H1 (cell line): ENCODE measurements around the gene BAX. TPM values are rescaled to one million over a fixed set of nuclear protein-coding genes. Genes with fewer than 3 reads are reported as not detected.

Experiments used
- CTCF ChIA-PET: fragments of 300-600 bp; sonication (Branson Sonifier 250); formaldehyde crosslinking; loops from one replicate; lab custom pipeline; 2021; ENCODE audit not compliant: partially characterized antibody; lab: Charles Lee
- POLR2A ChIA-PET: fragments of 300-600 bp; sonication (Branson Sonifier 250); formaldehyde crosslinking; loops from one replicate; lab custom pipeline; 2021; ENCODE audit warnings: inconsistent platforms; ENCODE audit not compliant: partially characterized antibody; lab: Charles Lee
- DNase-seq, 2 experiments: peaks; one replicate each; pipeline versions ENCODE4 v3.0.0 to v3.0.0-alpha.2; 2010 to 2022; ENCODE audit warnings: low spot score in 2 of 2, low read depth in 1 of 2, mixed read lengths in 1 of 2
- FAIRE-seq: peaks from 2 replicates; lab custom pipeline; 2011; peaks lifted over from hg19 to GRCh38; lab: Jason Lieb, UNC
- H2AFZ ChIP-seq: 2 replicates; pipeline ENCODE4 v1.8.1; 2012; ENCODE audit warnings: low read length, inconsistent platforms
- H2AK5ac ChIP-seq: 2 replicates; pipeline ENCODE4 v1.6.1; 2013; ENCODE audit warnings: low read depth, low read length
- H2BK120ac ChIP-seq: replicated peaks from 2 replicates; pipeline ENCODE3; 2013; ENCODE audit warnings: low read depth, low read length, inconsistent platforms
- H2BK12ac ChIP-seq: 2 replicates; pipeline ENCODE4 v1.6.1; 2013; ENCODE audit warnings: low read depth, low read length
- H2BK15ac ChIP-seq: 2 replicates; pipeline ENCODE4 v1.6.1; 2013; ENCODE audit warnings: low read length
- H2BK20ac ChIP-seq: 2 replicates; pipeline ENCODE4 v1.6.1; 2013; ENCODE audit warnings: low read length
- H2BK5ac ChIP-seq: 2 replicates; pipeline ENCODE4 v1.6.1; 2013; ENCODE audit warnings: low read depth, low read length
- H3K14ac ChIP-seq: 2 replicates; pipeline ENCODE4 v1.6.1; 2013; ENCODE audit warnings: inconsistent platforms; ENCODE audit not compliant: insufficient read length
- H3K18ac ChIP-seq: 2 replicates; pipeline ENCODE4 v1.6.1; 2013; ENCODE audit warnings: low read length; ENCODE audit errors: extremely low read depth
- H3K23ac ChIP-seq: 2 replicates; pipeline ENCODE4 v1.6.1; 2013; ENCODE audit warnings: inconsistent platforms; ENCODE audit not compliant: insufficient read length
- H3K23me2 ChIP-seq: 2 replicates; pipeline ENCODE4 v1.6.1; 2013; ENCODE audit warnings: low read depth, low read length
- H3K27ac ChIP-seq: 2 replicates; pipeline ENCODE4 v1.6.1; 2011; ENCODE audit warnings: low read depth, low read length, inconsistent platforms
- H3K27me3 ChIP-seq, 4 experiments: replicated peaks in 1 of 4; 1 replicate in 1 of 4; 2 replicates in 3 of 4; pipeline versions ENCODE4 v1.6.1 to v1.8.1; 2011 to 2013; ENCODE audit warnings: low read length in 3 of 4, mild to moderate bottlenecking in 3 of 4, inconsistent platforms in 2 of 4, mixed read lengths in 2 of 4, moderate library complexity in 1 of 4; ENCODE audit not compliant: control insufficient read depth in 3 of 4, insufficient read depth in 3 of 4; ENCODE audit errors: extremely low read depth in 1 of 4
- H3K36me3 ChIP-seq, 4 experiments: 2 replicates each; pipeline versions ENCODE4 v1.6.1 to v1.8.1; 2011 to 2013; ENCODE audit warnings: mild to moderate bottlenecking in 4 of 4, low read length in 3 of 4, moderate library complexity in 2 of 4, control low read depth in 1 of 4, inconsistent platforms in 1 of 4; ENCODE audit not compliant: insufficient read depth in 4 of 4, control insufficient read depth in 2 of 4
- H3K4ac ChIP-seq: replicated peaks from 2 replicates; pipeline ENCODE3; 2013; ENCODE audit warnings: low read length, low read depth, mixed read lengths, inconsistent platforms; ENCODE audit not compliant: insufficient read length
- H3K4me1 ChIP-seq, 4 experiments: replicated peaks in 1 of 4; 1 replicate in 1 of 4; 2 replicates in 3 of 4; pipeline versions ENCODE4 v1.6.1 to v1.8.1; 2011 to 2013; ENCODE audit warnings: low read length in 3 of 4, inconsistent platforms in 2 of 4, mixed read lengths in 1 of 4; ENCODE audit not compliant: insufficient read depth in 4 of 4, control insufficient read depth in 3 of 4
- H3K4me2 ChIP-seq, 2 experiments: 2 replicates each; pipeline versions ENCODE4 v1.6.1 to v1.8.1; 2011 to 2013; ENCODE audit warnings: low read depth in 2 of 2, low read length in 2 of 2, control low read depth in 1 of 2, inconsistent platforms in 1 of 2, mild to moderate bottlenecking in 1 of 2; ENCODE audit not compliant: insufficient read depth in 1 of 2
- H3K4me3 ChIP-seq, 4 experiments: fragments of 200-600, 300-600 bp in 1 of 4; sonication (generic), shearing (Covaris generic), sonication (Bioruptor Twin) in 1 of 4; 2 replicates each; pipeline versions ENCODE4 v1.5.1 to v1.8.1; 2011 to 2016; ENCODE audit warnings: low read length in 4 of 4, low read depth in 3 of 4, control low read depth in 2 of 4, inconsistent platforms in 2 of 4, mild to moderate bottlenecking in 2 of 4, mixed read lengths in 1 of 4, moderate library complexity in 1 of 4; ENCODE audit not compliant: insufficient read depth in 2 of 4; ENCODE audit errors: extremely low read depth in 1 of 4
- H3K56ac ChIP-seq: replicated peaks from 2 replicates; pipeline ENCODE3; 2013; ENCODE audit warnings: low read depth, mild to moderate bottlenecking, mixed read lengths, low read length, inconsistent platforms; ENCODE audit not compliant: insufficient read length
- H3K79me1 ChIP-seq: 2 replicates; pipeline ENCODE4 v1.6.1; 2013; ENCODE audit warnings: low read depth, low read length, control low read depth
- H3K79me2 ChIP-seq, 2 experiments: 2 replicates each; pipeline versions ENCODE4 v1.6.1 to v1.8.1; 2012 to 2013; ENCODE audit warnings: low read length in 2 of 2, mild to moderate bottlenecking in 2 of 2, inconsistent platforms in 1 of 2; ENCODE audit not compliant: insufficient read depth in 2 of 2, control insufficient read depth in 1 of 2
- H3K9ac ChIP-seq, 4 experiments: replicated peaks in 1 of 4; 1 replicate in 1 of 4; 2 replicates in 3 of 4; pipeline versions ENCODE4 v1.6.1 to v1.8.1; 2011 to 2013; ENCODE audit warnings: low read depth in 3 of 4, low read length in 3 of 4, control low read depth in 2 of 4, mild to moderate bottlenecking in 2 of 4, moderate library complexity in 2 of 4, inconsistent platforms in 1 of 4; ENCODE audit errors: extremely low read depth in 1 of 4
- H3K9me3 ChIP-seq, 2 experiments: 2 replicates each; pipeline versions ENCODE4 v1.6.1 to v1.8.1; 2012 to 2013; ENCODE audit warnings: mild to moderate bottlenecking in 2 of 2, moderate library complexity in 2 of 2, control low read depth in 1 of 2, inconsistent platforms in 1 of 2, low read depth in 1 of 2, low read length in 1 of 2, mixed read lengths in 1 of 2; ENCODE audit not compliant: insufficient read depth in 2 of 2
- H4K20me1 ChIP-seq, 2 experiments: replicated peaks in 1 of 2; 2 replicates each; pipeline versions ENCODE3 to v1.8.1; 2011 to 2013; ENCODE audit warnings: inconsistent platforms in 2 of 2, low read length in 2 of 2, mild to moderate bottlenecking in 1 of 2; ENCODE audit not compliant: insufficient read depth in 2 of 2, control insufficient read depth in 1 of 2
- H4K5ac ChIP-seq: 2 replicates; pipeline ENCODE4 v1.6.1; 2013; ENCODE audit warnings: low read length, low read depth, mixed read lengths, inconsistent platforms; ENCODE audit not compliant: insufficient read length
- H4K8ac ChIP-seq: 2 replicates; pipeline ENCODE4 v1.8.0; 2013; ENCODE audit warnings: mild to moderate bottlenecking, moderate library complexity, low read length, inconsistent platforms; ENCODE audit not compliant: insufficient read depth; ENCODE audit errors: extremely low read depth
- H4K91ac ChIP-seq: replicated peaks from 2 replicates; pipeline ENCODE3; 2013; ENCODE audit warnings: low read length, mixed read lengths, inconsistent platforms; ENCODE audit not compliant: insufficient read length
- PHF8 ChIP-seq: fragments of 200-600 bp; sonication (generic); conservative IDR thresholded peaks from 2 replicates; pipeline ENCODE4 v1.7.1; 2012; ENCODE audit warnings: low read depth, mild to moderate bottlenecking, inconsistent platforms, low read length, moderate library complexity
- RBBP5 ChIP-seq: IDR thresholded peaks from 2 replicates; pipeline ENCODE4 v1.7.1; 2012; ENCODE audit warnings: low read depth, mild to moderate bottlenecking, inconsistent platforms, low read length, moderate library complexity, borderline replicate concordance
- TEAD4 ChIP-seq: IDR thresholded peaks from 2 replicates; pipeline ENCODE4 v1.6.1; 2012; ENCODE audit warnings: low read depth, low read length, inconsistent platforms, mixed read lengths
- WGBS, 2 experiments: shearing (Covaris generic) in 1 of 2; methylation state at CpG; one replicate each; pipeline versions ENCODE4 v1.1.6 to v1.1.7; 2013 to 2015; ENCODE audit warnings: low lambda C conversion rate in 2 of 2, mixed read lengths in 2 of 2, inconsistent platforms in 1 of 2, low coverage in 1 of 2, missing lambda C conversion rate in 1 of 2; ENCODE audit not compliant: insufficient replicate concordance in 2 of 2, insufficient coverage in 1 of 2, insufficient read length in 1 of 2; ENCODE audit errors: extremely low coverage in 1 of 2, missing lambda C conversion rate in 1 of 2; 5-methylcytosine and 5-hydroxymethylcytosine counted together
- polyA plus RNA-seq, 7 experiments: library from polyadenylated mRNA; depleted of rRNA in 3 of 7; stranded (reverse) in 5 of 7; unstranded in 2 of 7; fragments of >200 nt in 5 of 7; fragments of 200-250 nt in 2 of 7; gene quantifications; 1 replicate in 5 of 7; 2 replicates in 1 of 7; 4 replicates in 1 of 7; pipeline versions ENCODE4 v1.2.1 to v1.2.3, GENCODE V29; 2011 to 2013; ENCODE audit warnings: missing spikeins in 2 of 7, mixed read lengths in 2 of 7
- total RNA-seq: library from RNA; stranded (reverse); fragmentation: NEBNext Ultra II Directional; extraction: Animal tissue kit (Norgen Biotek cat#: 25700); gene quantifications from 2 replicates; pipeline ENCODE4 v1.2.1, GENCODE V29; 2021

The BAX gene
- total and polyA plus RNA-seq, 2 of the 8 experiments (the other 6 are each of a cell fraction or from before 2014, with no cell fraction given) = 257 to 346 TPM

DNA sequence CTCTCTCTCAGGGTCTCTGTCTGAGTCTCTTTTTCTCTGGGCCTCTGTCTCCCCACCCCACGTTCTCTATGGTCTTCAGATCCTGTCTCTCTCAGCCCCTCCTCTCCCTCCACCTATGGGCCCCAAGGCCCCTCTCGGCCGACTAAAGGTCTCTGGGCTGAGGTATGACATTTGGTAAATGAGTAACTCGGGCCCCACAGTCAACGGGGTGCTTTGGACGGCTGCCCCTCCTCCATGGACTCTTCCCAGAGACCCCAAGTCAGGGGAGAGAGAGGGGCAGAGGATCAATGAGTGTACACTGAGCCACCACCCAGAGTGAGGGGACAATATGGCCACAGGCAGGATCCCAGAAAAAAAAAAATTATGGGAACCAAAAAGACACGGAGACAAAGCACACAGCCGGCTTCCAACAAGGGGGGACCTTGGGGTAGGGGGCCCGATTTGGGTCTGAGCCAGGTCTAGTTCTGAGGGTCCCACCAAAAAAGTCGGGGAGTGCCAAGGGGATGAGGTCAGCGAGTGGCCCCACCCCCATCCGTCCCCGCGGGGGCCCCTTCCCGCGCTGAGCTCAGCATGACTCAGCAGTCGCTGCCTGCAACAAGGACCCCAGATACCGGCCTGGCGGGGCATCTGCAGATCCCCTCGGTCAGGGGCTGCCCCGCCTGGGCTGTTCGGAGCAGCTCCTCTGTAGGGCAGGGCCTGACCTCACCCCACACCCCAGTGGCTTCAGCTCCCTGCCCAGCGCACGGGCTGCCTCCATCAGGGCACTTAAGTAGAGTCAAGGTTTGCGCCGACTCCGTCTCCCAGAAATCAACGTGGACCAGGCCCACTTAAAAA, 8.9 kb downstream of the BAX start:
- H4K5ac ChIP-seq = peak overlapping the region; percentile 90
- H3K4me1 ChIP-seq = peaks cover 4 to 17% (median 12%) of the 10 kb centered on the region in 4 experiments
- peaks cover 17% of the 10 kb centered on the region; the same call in 1 of the 2 replicates for H3K23me2 ChIP-seq
- POLR2A ChIA-PET = interaction anchor here (0.6 to 5.4 kb wide), 45 partner anchors 9 to 543 kb away, joined by 3 to 56 read pairs (median 3); partner anchors contain the start of genes BAX, DHDH, GYS1 and NUCB1
- H3K9me3 ChIP-seq = no peaks in the 10 kb centered on the region
- peak overlapping the region; percentile 84 for H2BK12ac ChIP-seq
- H4K8ac ChIP-seq = peak overlapping the region; percentile 89
- peak overlapping the region; percentile 97 for H3K4ac ChIP-seq
- peaks cover 0 to 25% (median 12%) of the 10 kb centered on the region in 4 experiments; a peak in 5 of 8 replicates for H3K36me3 ChIP-seq
- peak overlapping the region; percentile 67 for H2BK120ac ChIP-seq
- peak overlapping the region; percentile 91 for H2AK5ac ChIP-seq
- peak overlapping the region; percentile 67 to 99 for H3K4me2 ChIP-seq
- peak overlapping the region; percentile 95 for H3K18ac ChIP-seq
- H3K4me3 ChIP-seq = peak overlapping the region; percentile 24 to 59 (median 36)
- H3K23ac ChIP-seq = no peak overlapping the region
- peak overlapping the region in 3 of 4 experiments; percentile 43 to 80 (median 60); a peak in 6 of 7 replicates for H3K9ac ChIP-seq
- no peak overlapping the region for H2AFZ ChIP-seq
- no peak overlapping the region for H3K14ac ChIP-seq
- peak overlapping the region; percentile 92 for H3K56ac ChIP-seq
- no peaks in the 10 kb centered on the region for H3K27me3 ChIP-seq
- CTCF ChIA-PET = interaction anchor here (0.6 to 1.9 kb wide), 7 partner anchors 8 to 1425 kb away, joined by 3 to 7 read pairs (median 6); partner anchors contain the start of gene RUVBL2
- peak; percentile 80 to 88 for DNase-seq
- H2BK15ac ChIP-seq = peak overlapping the region; percentile 74; the same call in 1 of the 2 replicates
- 11% methylated on average over 28 of the region's 28 CpGs; no CpG with 5 or more reads in 1 of the 2 experiments for WGBS, 2 experiments
- H4K20me1 ChIP-seq = peaks cover 3 to 19% of the 10 kb centered on the region in 2 experiments
- peak overlapping the region; percentile 76 for H3K27ac ChIP-seq
- peak overlapping the region; percentile 94 for H2BK5ac ChIP-seq
- peaks cover 0 to 13% of the 10 kb centered on the region in 2 experiments; a peak in 2 of 4 replicates for H3K79me2 ChIP-seq
- H3K79me1 ChIP-seq = peaks cover 5% of the 10 kb centered on the region
- H4K91ac ChIP-seq = peak overlapping the region; percentile 96
- H2BK20ac ChIP-seq = no peak overlapping the region
- no peak for FAIRE-seq
- TF ChIP-seq RBBP5 (no peak), TEAD4 (peak; percentile 24; the same call in 1 of the 2 replicates), PHF8 (0 out of 2 replicates have a peak, but pooled peaks have one; percentile 23)
